H9 (cell line): Measurements from ENCODE around the gene PPP1R13L. TPM values are rescaled to one million over a fixed set of nuclear protein-coding genes. Genes with fewer than 3 reads are reported as not detected.

ENCODE experiments used
- DNase-seq: peaks from one replicate; pipeline ENCODE4 v3.0.0-alpha.2; 2017
- H2AFZ ChIP-seq: one replicate; pipeline ENCODE4 v1.6.1; 2013; ENCODE audit warnings: mild to moderate bottlenecking, low read length, control low read depth, moderate library complexity
- H2AK5ac ChIP-seq: 2 replicates; pipeline ENCODE4 v1.6.1; 2013; ENCODE audit warnings: low read length, control low read depth, mixed read lengths; ENCODE audit not compliant: insufficient read length
- H2BK120ac ChIP-seq: one replicate; pipeline ENCODE4 v1.6.1; 2013; ENCODE audit warnings: low read depth, mild to moderate bottlenecking, low read length, control low read depth, inconsistent platforms; ENCODE audit not compliant: poor library complexity, severe bottlenecking
- H2BK12ac ChIP-seq: 2 replicates; pipeline ENCODE4 v1.6.1; 2013; ENCODE audit warnings: low read length, control low read depth, mixed read lengths, low read depth; ENCODE audit not compliant: insufficient read length
- H2BK15ac ChIP-seq: 2 replicates; pipeline ENCODE4 v1.6.1; 2013; ENCODE audit warnings: low read depth, low read length, control low read depth
- H2BK20ac ChIP-seq: one replicate; pipeline ENCODE4 v1.6.1; 2013; ENCODE audit warnings: low read depth, mild to moderate bottlenecking, low read length, control low read depth, inconsistent platforms; ENCODE audit not compliant: poor library complexity, severe bottlenecking
- H2BK5ac ChIP-seq: 2 replicates; pipeline ENCODE4 v1.6.1; 2013; ENCODE audit warnings: low read length, control low read depth, mixed read lengths; ENCODE audit not compliant: insufficient read length
- H3K14ac ChIP-seq: 2 replicates; pipeline ENCODE4 v1.6.1; 2013; ENCODE audit warnings: low read length, control low read depth; ENCODE audit not compliant: insufficient read depth
- H3K18ac ChIP-seq: 2 replicates; pipeline ENCODE4 v1.6.1; 2013; ENCODE audit warnings: low read depth, mild to moderate bottlenecking, mixed read lengths, low read length, control low read depth; ENCODE audit not compliant: insufficient read length
- H3K23ac ChIP-seq: 2 replicates; pipeline ENCODE4 v1.6.1; 2013; ENCODE audit warnings: low read length, control low read depth, mixed read lengths, low read depth; ENCODE audit not compliant: insufficient read length
- H3K23me2 ChIP-seq: 2 replicates; pipeline ENCODE4 v1.6.1; 2013; ENCODE audit warnings: low read depth, mild to moderate bottlenecking, mixed read lengths, low read length, control low read depth; ENCODE audit not compliant: insufficient read length, poor library complexity, severe bottlenecking
- H3K27ac ChIP-seq: 2 replicates; pipeline ENCODE4 v1.5.1; 2013; ENCODE audit warnings: low read length, control low read depth, mixed read lengths, low read depth; ENCODE audit not compliant: insufficient read length
- H3K27me3 ChIP-seq: 2 replicates; pipeline ENCODE4 v1.6.1; 2013; ENCODE audit warnings: low read length, control low read depth, inconsistent platforms; ENCODE audit not compliant: insufficient read depth
- H3K4ac ChIP-seq: 2 replicates; pipeline ENCODE4 v1.6.1; 2013; ENCODE audit warnings: low read depth, mild to moderate bottlenecking, control low read depth, inconsistent platforms, low read length, moderate library complexity
- H3K4me1 ChIP-seq: 2 replicates; pipeline ENCODE4 v1.6.1; 2013; ENCODE audit warnings: low read length, control low read depth, inconsistent platforms; ENCODE audit not compliant: insufficient read depth
- H3K4me2 ChIP-seq: 2 replicates; pipeline ENCODE4 v1.6.1; 2013; ENCODE audit warnings: low read length, control low read depth, mixed read lengths; ENCODE audit not compliant: insufficient read length, insufficient read depth
- H3K56ac ChIP-seq: 2 replicates; pipeline ENCODE4 v1.6.1; 2013; ENCODE audit warnings: low read depth, mild to moderate bottlenecking, mixed read lengths, low read length, control low read depth; ENCODE audit not compliant: insufficient read length
- H3K79me1 ChIP-seq: 2 replicates; pipeline ENCODE4 v1.6.1; 2013; ENCODE audit warnings: low read depth, mild to moderate bottlenecking, moderate library complexity, low read length, control low read depth, inconsistent platforms; ENCODE audit not compliant: insufficient read depth, poor library complexity, severe bottlenecking
- H3K79me2 ChIP-seq: 2 replicates; pipeline ENCODE4 v1.6.1; 2013; ENCODE audit warnings: low read length, control low read depth, inconsistent platforms; ENCODE audit not compliant: insufficient read depth
- H3K9ac ChIP-seq: 2 replicates; pipeline ENCODE4 v1.6.1; 2013; ENCODE audit warnings: low read length, control low read depth, mixed read lengths; ENCODE audit not compliant: insufficient read length; ENCODE audit errors: extremely low read depth
- H3K9me3 ChIP-seq: one replicate; pipeline ENCODE4 v1.6.1; 2013; ENCODE audit warnings: low read depth, low read length, inconsistent platforms; ENCODE audit not compliant: control insufficient read depth
- H3T11ph ChIP-seq: one replicate; pipeline ENCODE4 v1.6.1; 2013; ENCODE audit warnings: mild to moderate bottlenecking, low read length, control low read depth, inconsistent platforms
- H4K20me1 ChIP-seq: one replicate; pipeline ENCODE4 v1.6.1; 2013; ENCODE audit not compliant: control insufficient read depth, insufficient read length, insufficient read depth
- H4K5ac ChIP-seq: 2 replicates; pipeline ENCODE4 v1.6.1; 2013; ENCODE audit warnings: low read depth, mild to moderate bottlenecking, mixed read lengths, low read length, control low read depth; ENCODE audit not compliant: insufficient read length
- H4K8ac ChIP-seq: replicated peaks from 2 replicates; pipeline ENCODE4 v1.6.1; 2013; ENCODE audit warnings: low read length, control low read depth, mixed read lengths, low read depth; ENCODE audit not compliant: insufficient read length
- H4K91ac ChIP-seq: 2 replicates; pipeline ENCODE4 v1.6.1; 2013; ENCODE audit warnings: low read depth, mild to moderate bottlenecking, moderate library complexity, mixed read lengths, low read length, control low read depth; ENCODE audit not compliant: insufficient read length
- H3K27ac Mint-ChIP-seq, 3 experiments: 2 replicates in 2 of 3; 3 replicates in 1 of 3; pipeline ENCODE4 v1.8.0; 2020 to 2021; ENCODE audit warnings: mixed read lengths in 3 of 3, mild to moderate bottlenecking in 1 of 3, moderate library complexity in 1 of 3
- H3K27me3 Mint-ChIP-seq: 2 replicates; pipeline ENCODE4 v1.8.0; 2021; ENCODE audit warnings: low read depth, mild to moderate bottlenecking, moderate library complexity, mixed read lengths
- H3K36me3 Mint-ChIP-seq, 3 experiments: 2 replicates in 2 of 3; 3 replicates in 1 of 3; pipeline ENCODE4 v1.8.0; 2020 to 2021; ENCODE audit warnings: low read depth in 3 of 3, mixed read lengths in 3 of 3; ENCODE audit not compliant: insufficient read depth in 1 of 3
- H3K4me1 Mint-ChIP-seq, 2 experiments: 2 replicates each; pipeline ENCODE4 v1.8.0; 2020; ENCODE audit warnings: mixed read lengths in 2 of 2
- H3K4me3 Mint-ChIP-seq, 2 experiments: 2 replicates in 1 of 2; 3 replicates in 1 of 2; pipeline ENCODE4 v1.8.0; 2020 to 2021; ENCODE audit warnings: mild to moderate bottlenecking in 2 of 2, mixed read lengths in 2 of 2, moderate library complexity in 1 of 2
- H3K9me3 Mint-ChIP-seq, 2 experiments: 2 replicates in 1 of 2; 3 replicates in 1 of 2; pipeline ENCODE4 v1.8.0; 2020; ENCODE audit warnings: mild to moderate bottlenecking in 2 of 2, mixed read lengths in 2 of 2, moderate library complexity in 1 of 2
- WGBS: extraction: QIAGEN DNeasy Blood & Tissue Kit; methylation state at CpG from one replicate; pipeline ENCODE4 v1.1.7; 2013; ENCODE audit warnings: missing lambda C conversion rate, low lambda C conversion rate, mixed read lengths; ENCODE audit not compliant: insufficient read length; ENCODE audit errors: extremely low coverage; 5-methylcytosine and 5-hydroxymethylcytosine counted together
- total RNA-seq: library from RNA; stranded (reverse); gene quantifications from 2 replicates; pipeline ENCODE4 v1.2.1, GENCODE V29; 2021
- TF ChIP-seq, protein P1 (sequence below): fragments of 200-600 bp; sonication (generic); conservative IDR thresholded peaks from 3 replicates; pipeline ENCODE4 v1.8.0; 2021; ENCODE audit warnings: antibody characterized with exemption, mild to moderate bottlenecking

The PPP1R13L gene
- total RNA-seq, 1 experiment from 2014 or later: 42.6 TPM

DNA sequence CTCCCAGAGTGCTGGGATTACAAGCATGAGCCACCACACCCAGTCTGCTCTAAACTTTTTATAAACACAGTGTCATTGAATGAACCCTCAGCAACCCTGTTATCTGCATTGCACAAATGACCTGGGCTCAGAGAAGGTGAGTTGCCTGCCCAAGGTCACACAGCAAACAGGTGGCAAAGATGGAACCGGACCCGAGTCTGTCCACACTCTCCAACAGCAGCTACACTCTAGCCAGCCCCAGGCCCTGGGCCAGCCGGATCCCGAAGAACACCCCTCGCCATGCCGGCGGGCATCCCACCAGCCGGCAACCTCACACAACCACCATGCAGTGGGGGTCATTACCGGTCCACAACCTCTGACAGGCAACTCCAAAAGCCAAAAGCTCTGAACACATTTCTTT, 49.0 kb downstream of the PPP1R13L start:
- Mint-ChIP-seq H3K4me1 (no peaks in the 10 kb centered on the region), H3K27ac (no peak overlapping the region), H3K9me3 (no peaks in the 10 kb centered on the region), H3K4me3 (no peak overlapping the region), H3K36me3 (peaks cover 56 to 88% (median 85%) of the 10 kb centered on the region in 3 experiments; a peak in 6 of 7 replicates), H3K27me3 (no peaks in the 10 kb centered on the region; the same call in 1 of the 2 replicates)
- no peak overlapping the region for H2BK20ac ChIP-seq
- H2AFZ ChIP-seq: no peak overlapping the region
- no peak overlapping the region for H3K14ac ChIP-seq
- H4K8ac ChIP-seq: no peak overlapping the region
- H2BK120ac ChIP-seq: no peak overlapping the region
- no peak overlapping the region for H3K27ac ChIP-seq
- H4K91ac ChIP-seq: no peak overlapping the region
- no peaks in the 10 kb centered on the region for H3K23me2 ChIP-seq
- no peak overlapping the region for H2AK5ac ChIP-seq
- H4K5ac ChIP-seq: no peak overlapping the region
- WGBS: no CpG with 5 or more reads among the region's 9 CpGs
- DNase-seq: no peak
- no peak overlapping the region for H3K18ac ChIP-seq
- H3K23ac ChIP-seq: no peak overlapping the region
- H2BK15ac ChIP-seq: no peak overlapping the region
- H3K9me3 ChIP-seq: no peaks in the 10 kb centered on the region
- H3K27me3 ChIP-seq: no peaks in the 10 kb centered on the region
- H2BK12ac ChIP-seq: no peak overlapping the region
- H3K79me1 ChIP-seq: no peaks in the 10 kb centered on the region
- no peak overlapping the region for H2BK5ac ChIP-seq
- no peak overlapping the region for H3K9ac ChIP-seq
- TF ChIP-seq, protein P1, sequence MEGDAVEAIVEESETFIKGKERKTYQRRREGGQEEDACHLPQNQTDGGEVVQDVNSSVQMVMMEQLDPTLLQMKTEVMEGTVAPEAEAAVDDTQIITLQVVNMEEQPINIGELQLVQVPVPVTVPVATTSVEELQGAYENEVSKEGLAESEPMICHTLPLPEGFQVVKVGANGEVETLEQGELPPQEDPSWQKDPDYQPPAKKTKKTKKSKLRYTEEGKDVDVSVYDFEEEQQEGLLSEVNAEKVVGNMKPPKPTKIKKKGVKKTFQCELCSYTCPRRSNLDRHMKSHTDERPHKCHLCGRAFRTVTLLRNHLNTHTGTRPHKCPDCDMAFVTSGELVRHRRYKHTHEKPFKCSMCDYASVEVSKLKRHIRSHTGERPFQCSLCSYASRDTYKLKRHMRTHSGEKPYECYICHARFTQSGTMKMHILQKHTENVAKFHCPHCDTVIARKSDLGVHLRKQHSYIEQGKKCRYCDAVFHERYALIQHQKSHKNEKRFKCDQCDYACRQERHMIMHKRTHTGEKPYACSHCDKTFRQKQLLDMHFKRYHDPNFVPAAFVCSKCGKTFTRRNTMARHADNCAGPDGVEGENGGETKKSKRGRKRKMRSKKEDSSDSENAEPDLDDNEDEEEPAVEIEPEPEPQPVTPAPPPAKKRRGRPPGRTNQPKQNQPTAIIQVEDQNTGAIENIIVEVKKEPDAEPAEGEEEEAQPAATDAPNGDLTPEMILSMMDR: no peak
- no peak overlapping the region for H3K4ac ChIP-seq
- H3K4me2 ChIP-seq: no peak overlapping the region
- H4K20me1 ChIP-seq: no peaks in the 10 kb centered on the region
- no peaks in the 10 kb centered on the region for H3K79me2 ChIP-seq
- H3T11ph ChIP-seq: no peak overlapping the region
- H3K56ac ChIP-seq: no peak overlapping the region
- no peaks in the 10 kb centered on the region for H3K4me1 ChIP-seq
